Measurements from ENCODE around the gene ZC3H12A.

The ZC3H12A gene

GRCh38 chr1:37476460-37477197, 2.2 kb downstream of the ZC3H12A start (continued):
- TF ChIP-seq HOXD13 (CRISPR knock-in tag; IDR thresholded peaks at IDR 0.05; ENCODE audit: borderline replicate concordance) (no peak), IKZF3 (tag by site-specific recombination; IDR thresholded peaks at IDR 0.05) (peak; percentile 64; the same call in 1 of the 2 replicates), ZBTB49 (tag by site-specific recombination; IDR thresholded peaks at IDR 0.05; ENCODE audit: low read depth) (no peak), ZNF596 (tag by site-specific recombination; IDR thresholded peaks at IDR 0.05) (no peak), OVOL3 (tag by site-specific recombination; IDR thresholded peaks at IDR 0.05) (no peak), ZNF433 (tag by site-specific recombination; IDR thresholded peaks at IDR 0.05; ENCODE audit: low read depth) (no peak), ZNF350 (tag by site-specific recombination; IDR thresholded peaks at IDR 0.05) (no peak), SP3 (tag by site-specific recombination; IDR thresholded peaks at IDR 0.05) (peak; percentile 36; the same call in 1 of the 2 replicates), ZNF624 (tag by site-specific recombination; IDR thresholded peaks at IDR 0.05) (no peak), BCL11A (tag by site-specific recombination; IDR thresholded peaks at IDR 0.05; ENCODE audit: low read depth) (no peak), ZNF530 (tag by site-specific recombination; IDR thresholded peaks at IDR 0.05; ENCODE audit: low read depth) (no peak), ZNF843 (tag by site-specific recombination; IDR thresholded peaks at IDR 0.05) (no peak), ZNF280D (tag by site-specific recombination; IDR thresholded peaks at IDR 0.05) (no peak), ZNF223 (tag by site-specific recombination; IDR thresholded peaks at IDR 0.05) (no peak), ZNF202 (tag by site-specific recombination; IDR thresholded peaks at IDR 0.05; ENCODE audit: borderline replicate concordance) (no peak), ELK4 (IDR thresholded peaks at IDR 0.05; ENCODE audit: borderline replicate concordance, low read depth, low read length) (no peak), ZNF10 (tag by site-specific recombination; IDR thresholded peaks at IDR 0.05) (no peak), SETDB1 (IDR thresholded peaks at IDR 0.05; ENCODE audit: insufficient read length, low read length) (no peak), ZNF292 (tag by site-specific recombination; IDR thresholded peaks at IDR 0.05; ENCODE audit: borderline replicate concordance, low read depth) (no peak), ZNF18 (tag by site-specific recombination; IDR thresholded peaks at IDR 0.05) (no peak), ZNF138 (tag by site-specific recombination; IDR thresholded peaks at IDR 0.05; ENCODE audit: borderline replicate concordance) (no peak), WT1 (tag by site-specific recombination; IDR thresholded peaks at IDR 0.05) (no peak), ZNF571 (tag by site-specific recombination; IDR thresholded peaks at IDR 0.05) (no peak), ZNF175 (tag by site-specific recombination; IDR thresholded peaks at IDR 0.05) (no peak), ZNF768 (tag by site-specific recombination; IDR thresholded peaks at IDR 0.05) (no peak), ZSCAN4 (tag by site-specific recombination; IDR thresholded peaks at IDR 0.05) (no peak), ZNF529 (tag by site-specific recombination; IDR thresholded peaks at IDR 0.05; ENCODE audit: insufficient replicate concordance) (no peak), MEIS1 (CRISPR knock-in tag; IDR thresholded peaks at IDR 0.05; ENCODE audit: borderline replicate concordance) (no peak), KLF10 (tag by site-specific recombination; IDR thresholded peaks at IDR 0.05) (no peak), ZNF600 (tag by site-specific recombination; IDR thresholded peaks at IDR 0.05) (peak; percentile 85; the same call in 1 of the 2 replicates), ZSCAN16 (tag by site-specific recombination; IDR thresholded peaks at IDR 0.05) (no peak)
